ENCODE results near the gene TNFRSF12A.
A peak's percentile ranks its signal among the peaks of the same experiment; 100 is the strongest.

TNFRSF12A gene

DNA sequence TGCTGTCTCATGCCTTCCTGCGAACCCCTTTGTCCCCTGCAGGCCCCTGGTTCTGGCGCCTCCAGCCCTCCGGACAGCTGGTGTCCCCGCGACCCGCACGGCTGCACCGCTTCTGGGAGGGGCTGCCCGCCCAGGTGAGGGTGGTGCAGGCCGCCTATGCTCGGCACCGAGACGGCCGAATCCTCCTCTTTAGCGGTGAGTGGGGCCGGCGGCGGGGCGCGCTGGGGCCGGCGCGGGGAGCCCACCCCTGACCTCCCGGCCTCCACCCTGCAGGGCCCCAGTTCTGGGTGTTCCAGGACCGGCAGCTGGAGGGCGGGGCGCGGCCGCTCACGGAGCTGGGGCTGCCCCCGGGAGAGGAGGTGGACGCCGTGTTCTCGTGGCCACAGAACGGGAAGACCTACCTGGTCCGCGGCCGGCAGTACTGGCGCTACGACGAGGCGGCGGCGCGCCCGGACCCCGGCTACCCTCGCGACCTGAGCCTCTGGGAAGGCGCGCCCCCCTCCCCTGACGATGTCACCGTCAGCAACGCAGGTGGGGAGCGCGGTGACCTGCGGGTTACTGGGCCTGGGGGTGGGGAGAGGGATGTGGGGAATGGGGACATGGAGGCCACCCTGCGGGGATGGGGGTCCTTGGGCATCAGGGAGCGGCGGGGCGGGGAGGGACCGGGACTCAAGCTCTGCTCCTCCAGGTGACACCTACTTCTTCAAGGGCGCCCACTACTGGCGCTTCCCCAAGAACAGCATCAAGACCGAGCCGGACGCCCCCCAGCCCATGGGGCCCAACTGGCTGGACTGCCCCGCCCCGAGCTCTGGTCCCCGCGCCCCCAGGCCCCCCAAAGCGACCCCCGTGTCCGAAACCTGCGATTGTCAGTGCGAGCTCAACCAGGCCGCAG, 38.2 kb downstream of the TNFRSF12A start:
- no peaks in the 10 kb centered on the region for H3K27me3 ChIP-seq (ENCODE audit: control insufficient read depth, insufficient read depth, low read length)
- DNase-seq (ENCODE audit: low read depth, low spot score): no peak
- peak overlapping the region; percentile 50 for H3K4me3 ChIP-seq (ENCODE audit: low read length)
- H3K4me1 ChIP-seq (ENCODE audit: control insufficient read depth, insufficient read depth, low read length): peaks cover 4% of the 10 kb centered on the region
- WGBS (ENCODE audit: insufficient coverage, insufficient read length): no CpG with 5 or more reads among the region's 77 CpGs
- no peaks in the 10 kb centered on the region for H3K36me3 ChIP-seq (ENCODE audit: control insufficient read depth, insufficient read depth, low read length)
- no peaks in the 10 kb centered on the region for H3K9me3 ChIP-seq (ENCODE audit: control insufficient read depth, insufficient read depth, low read length)
- no peak overlapping the region for H3K27ac ChIP-seq (ENCODE audit: low read length)

- no peaks in the 10 kb centered on the region for H3K9me3 ChIP-seq (ENCODE audit: control insufficient read depth, insufficient read depth, low read length)
- H3K27ac ChIP-seq (ENCODE audit: low read length): no peak overlapping the region
- DNase-seq (ENCODE audit: low read depth, low spot score): peak; percentile 82
- H3K4me1 ChIP-seq (ENCODE audit: control insufficient read depth, insufficient read depth, low read length): peaks cover 5% of the 10 kb centered on the region
- no CpG with 5 or more reads among the region's 67 CpGs for WGBS (ENCODE audit: insufficient coverage, insufficient read length)
- peak overlapping the region; percentile 50; the same call in 1 of the 2 replicates for H3K4me3 ChIP-seq (ENCODE audit: low read length)
- H3K36me3 ChIP-seq (ENCODE audit: control insufficient read depth, insufficient read depth, low read length): no peaks in the 10 kb centered on the region
- H3K27me3 ChIP-seq (ENCODE audit: control insufficient read depth, insufficient read depth, low read length): no peaks in the 10 kb centered on the region
Measured at GRCh38 chr16:3059041-3059722, 39.0 kb downstream of the TNFRSF12A start.

GRCh38 chr16:3059723-3060242, 39.6 kb downstream of the TNFRSF12A start:
- no peak overlapping the region for H3K27ac ChIP-seq (ENCODE audit: low read length)
- H3K27me3 ChIP-seq (ENCODE audit: control insufficient read depth, insufficient read depth, low read length): no peaks in the 10 kb centered on the region
- no CpG with 5 or more reads among the region's 9 CpGs for WGBS (ENCODE audit: insufficient coverage, insufficient read length)
- peaks cover 5% of the 10 kb centered on the region for H3K4me1 ChIP-seq (ENCODE audit: control insufficient read depth, insufficient read depth, low read length)
- H3K4me3 ChIP-seq (ENCODE audit: low read length): no peak overlapping the region; the same call in 1 of the 2 replicates
- no peak for DNase-seq (ENCODE audit: low read depth, low spot score)
- no peaks in the 10 kb centered on the region for H3K36me3 ChIP-seq (ENCODE audit: control insufficient read depth, insufficient read depth, low read length)
- H3K9me3 ChIP-seq (ENCODE audit: control insufficient read depth, insufficient read depth, low read length): no peaks in the 10 kb centered on the region

- no peaks in the 10 kb centered on the region for H3K9me3 ChIP-seq (ENCODE audit: control insufficient read depth, insufficient read depth, low read length)
- H3K4me1 ChIP-seq (ENCODE audit: control insufficient read depth, insufficient read depth, low read length): peaks cover 5% of the 10 kb centered on the region
- DNase-seq (ENCODE audit: low read depth, low spot score): no peak
- no peak overlapping the region for H3K27ac ChIP-seq (ENCODE audit: low read length)
- no CpG with 5 or more reads among the region's 14 CpGs for WGBS (ENCODE audit: insufficient coverage, insufficient read length)
- no peaks in the 10 kb centered on the region for H3K27me3 ChIP-seq (ENCODE audit: control insufficient read depth, insufficient read depth, low read length)
- H3K36me3 ChIP-seq (ENCODE audit: control insufficient read depth, insufficient read depth, low read length): no peaks in the 10 kb centered on the region
- H3K4me3 ChIP-seq (ENCODE audit: low read length): no peak overlapping the region
Measured at GRCh38 chr16:3060339-3061127, 40.4 kb downstream of the TNFRSF12A start.

- Histone ChIP-seq H3K27me3 (ENCODE audit: control insufficient read depth, insufficient read depth, low read length) (no peaks in the 10 kb centered on the region), H3K4me3 (ENCODE audit: low read length) (no peak overlapping the region), H3K36me3 (ENCODE audit: control insufficient read depth, insufficient read depth, low read length) (no peaks in the 10 kb centered on the region), H3K27ac (ENCODE audit: low read length) (no peak overlapping the region), H3K9me3 (ENCODE audit: control insufficient read depth, insufficient read depth, low read length) (no peaks in the 10 kb centered on the region), H3K4me1 (ENCODE audit: control insufficient read depth, insufficient read depth, low read length) (peaks cover 5% of the 10 kb centered on the region)
- no peak for DNase-seq (ENCODE audit: low read depth, low spot score)
- no CpG with 5 or more reads among the region's 6 CpGs for WGBS (ENCODE audit: insufficient coverage, insufficient read length)
Measured at GRCh38 chr16:3062553-3062952, 42.4 kb downstream of the TNFRSF12A start.

GRCh38 chr16:3063625-3064386, 43.6 kb downstream of the TNFRSF12A start:
- no CpG with 5 or more reads among the region's 8 CpGs for WGBS (ENCODE audit: insufficient coverage, insufficient read length)
- no peak for DNase-seq (ENCODE audit: low read depth, low spot score)
- H3K36me3 ChIP-seq (ENCODE audit: control insufficient read depth, insufficient read depth, low read length): no peaks in the 10 kb centered on the region
- no peak overlapping the region for H3K4me3 ChIP-seq (ENCODE audit: low read length)
- no peaks in the 10 kb centered on the region for H3K27me3 ChIP-seq (ENCODE audit: control insufficient read depth, insufficient read depth, low read length)
- H3K27ac ChIP-seq (ENCODE audit: low read length): no peak overlapping the region
- no peaks in the 10 kb centered on the region for H3K9me3 ChIP-seq (ENCODE audit: control insufficient read depth, insufficient read depth, low read length)
- peaks cover 5% of the 10 kb centered on the region for H3K4me1 ChIP-seq (ENCODE audit: control insufficient read depth, insufficient read depth, low read length)

GRCh38 chr16:3065069-3065741, 45.0 kb downstream of the TNFRSF12A start, which contains the start of gene IL32:
IL32 (plus strand) TSS chr16:3065640; CDS start chr16:3065812, 172 bp downstream.
- H3K4me1 ChIP-seq (ENCODE audit: control insufficient read depth, insufficient read depth, low read length): peaks cover 2% of the 10 kb centered on the region; the same call in 1 of the 2 replicates
- no peaks in the 10 kb centered on the region for H3K36me3 ChIP-seq (ENCODE audit: control insufficient read depth, insufficient read depth, low read length)
- H3K27me3 ChIP-seq (ENCODE audit: control insufficient read depth, insufficient read depth, low read length): no peaks in the 10 kb centered on the region
- H3K27ac ChIP-seq (ENCODE audit: low read length): no peak within 1 kb of the TSS
- DNase-seq (ENCODE audit: low read depth, low spot score): no peak
- no peaks in the 10 kb centered on the region for H3K9me3 ChIP-seq (ENCODE audit: control insufficient read depth, insufficient read depth, low read length)
- H3K4me3 ChIP-seq (ENCODE audit: low read length): no peak within 1 kb of the TSS
- WGBS (ENCODE audit: insufficient coverage, insufficient read length): no CpG with 5 or more reads among the region's 13 CpGs

DNA sequence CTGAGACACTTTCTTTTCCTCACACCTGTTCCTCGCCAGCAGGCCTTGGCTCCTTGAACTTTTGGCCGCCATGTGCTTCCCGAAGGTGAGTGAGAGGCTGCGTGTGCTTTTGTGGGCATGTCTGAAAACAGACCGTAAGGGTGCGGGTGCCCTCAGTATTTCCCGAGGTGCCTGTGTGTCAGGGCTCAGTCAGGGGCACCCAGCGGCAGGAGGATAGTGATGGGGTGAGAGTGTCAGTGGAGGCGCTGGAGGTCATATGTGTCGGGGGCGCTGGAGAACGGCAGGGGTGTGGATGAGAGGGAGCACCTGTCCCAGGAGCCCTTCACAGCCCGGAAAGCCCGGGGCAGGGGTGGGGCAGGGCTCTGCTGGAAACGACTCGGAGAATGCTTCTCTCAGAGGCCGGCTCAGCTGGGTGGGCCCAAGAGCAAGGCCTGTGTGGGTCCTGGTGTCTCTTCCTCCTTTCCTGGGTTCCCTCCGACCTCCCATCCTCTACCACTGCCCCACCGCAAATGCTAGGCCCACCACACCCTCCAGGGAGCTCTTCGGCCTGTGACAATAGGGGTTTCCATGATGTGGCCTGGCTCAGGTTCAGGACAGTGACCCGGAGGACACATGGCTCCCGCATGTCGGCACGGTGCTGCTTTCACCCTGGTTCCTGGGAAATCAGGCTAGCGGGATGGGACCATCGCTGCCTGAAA, 45.7 kb downstream of the TNFRSF12A start:
- no peaks in the 10 kb centered on the region for H3K27me3 ChIP-seq (ENCODE audit: control insufficient read depth, insufficient read depth, low read length)
- H3K4me3 ChIP-seq (ENCODE audit: low read length): no peak overlapping the region
- H3K9me3 ChIP-seq (ENCODE audit: control insufficient read depth, insufficient read depth, low read length): no peaks in the 10 kb centered on the region
- peaks cover 2% of the 10 kb centered on the region; the same call in 1 of the 2 replicates for H3K4me1 ChIP-seq (ENCODE audit: control insufficient read depth, insufficient read depth, low read length)
- WGBS (ENCODE audit: insufficient coverage, insufficient read length): no CpG with 5 or more reads among the region's 26 CpGs
- no peak for DNase-seq (ENCODE audit: low read depth, low spot score)
- no peak overlapping the region for H3K27ac ChIP-seq (ENCODE audit: low read length)
- H3K36me3 ChIP-seq (ENCODE audit: control insufficient read depth, insufficient read depth, low read length): no peaks in the 10 kb centered on the region

DNA sequence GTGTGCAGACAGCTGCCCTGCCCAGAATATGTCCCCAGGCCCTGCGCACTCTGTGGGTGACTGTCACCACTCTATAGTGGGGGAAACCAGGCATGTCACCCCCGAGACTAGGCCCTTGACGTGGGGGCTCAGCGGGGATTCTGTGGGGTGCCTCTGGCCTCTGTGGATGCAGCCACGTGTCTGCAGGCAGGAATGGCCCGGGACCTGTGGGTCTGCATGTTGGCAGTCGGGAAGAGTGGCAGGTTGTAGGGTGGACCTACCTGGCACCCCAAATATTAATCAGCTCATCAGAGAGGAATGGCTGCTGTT, 46.2 kb downstream of the TNFRSF12A start:
- H3K9me3 ChIP-seq (ENCODE audit: control insufficient read depth, insufficient read depth, low read length): no peaks in the 10 kb centered on the region
- H3K27me3 ChIP-seq (ENCODE audit: control insufficient read depth, insufficient read depth, low read length): no peaks in the 10 kb centered on the region
- peaks cover 2% of the 10 kb centered on the region; the same call in 1 of the 2 replicates for H3K4me1 ChIP-seq (ENCODE audit: control insufficient read depth, insufficient read depth, low read length)
- H3K27ac ChIP-seq (ENCODE audit: low read length): no peak overlapping the region
- no peaks in the 10 kb centered on the region for H3K36me3 ChIP-seq (ENCODE audit: control insufficient read depth, insufficient read depth, low read length)
- H3K4me3 ChIP-seq (ENCODE audit: low read length): no peak overlapping the region
- no peak for DNase-seq (ENCODE audit: low read depth, low spot score)
- no CpG with 5 or more reads among the region's 7 CpGs for WGBS (ENCODE audit: insufficient coverage, insufficient read length)

Measured in iPS DF 6.9 (cell line).